HG02970 (cell line): ENCODE measurements around the gene BDH1.
"Not testable (repeated sequence)": the region's sequence is repeated elsewhere in the genome, so short reads cannot be mapped to it uniquely, and the experiment has no call there.

Source experiments
- ATAC-seq: cut with Tn5 transposase; IDR thresholded peaks from one replicate; pipeline ENCODE4 v1.9.1; 2021; ENCODE audit warnings: mild to moderate bottlenecking, moderate library complexity, moderate number of reproducible peaks; ENCODE audit not compliant: unreplicated experiment, low FRiP score

BDH1 gene

GRCh38 chr3:197555281-197556261 lies at the start of gene BDH1:
Gene BDH1 (minus strand): TSS chr3:197555968. CDS start chr3:197546443, 9,525 bp downstream.
- ATAC-seq = peak; percentile 14

- no peak for ATAC-seq
Observed at GRCh38 chr3:197603317-197603933, 47.7 kb upstream of the BDH1 start.

- not testable (repeated sequence) for ATAC-seq
Observed at GRCh38 chr3:197602351-197602750, 46.6 kb upstream of the BDH1 start.

- not testable (repeated sequence) for ATAC-seq
Observed at GRCh38 chr3:197601566-197601840, 45.7 kb upstream of the BDH1 start.

GRCh38 chr3:197600796-197601565 lies 45.2 kb upstream of the BDH1 start:
- ATAC-seq = no peak

GRCh38 chr3:197599089-197599765 lies 43.5 kb upstream of the BDH1 start:
- no peak for ATAC-seq

- ATAC-seq = no peak
Observed at GRCh38 chr3:197598404-197598980, 42.7 kb upstream of the BDH1 start.

- no peak for ATAC-seq
Observed at GRCh38 chr3:197597335-197597734, 41.6 kb upstream of the BDH1 start.

- no peak for ATAC-seq
Observed at GRCh38 chr3:197595470-197596185, 39.9 kb upstream of the BDH1 start.

- ATAC-seq = no peak
Observed at GRCh38 chr3:197593046-197593380, 37.2 kb upstream of the BDH1 start.

- no peak for ATAC-seq
Observed at GRCh38 chr3:197592361-197593045, 36.7 kb upstream of the BDH1 start.

- no peak for ATAC-seq
Observed at GRCh38 chr3:197591816-197592215, 36.0 kb upstream of the BDH1 start.

GRCh38 chr3:197590313-197590962 lies 34.7 kb upstream of the BDH1 start:
- no peak for ATAC-seq

GRCh38 chr3:197589545-197589944 lies 33.8 kb upstream of the BDH1 start:
- no peak for ATAC-seq

GRCh38 chr3:197586768-197587167 lies 31.0 kb upstream of the BDH1 start:
- not testable (repeated sequence) for ATAC-seq

GRCh38 chr3:197586181-197586580 lies 30.4 kb upstream of the BDH1 start:
- ATAC-seq = no peak

GRCh38 chr3:197584733-197585132 lies 29.0 kb upstream of the BDH1 start:
- ATAC-seq = no peak

GRCh38 chr3:197583371-197583770 lies 27.6 kb upstream of the BDH1 start:
- no peak for ATAC-seq

GRCh38 chr3:197580253-197580691 lies 24.5 kb upstream of the BDH1 start:
- ATAC-seq = no peak
